ENCODE results near the gene RXFP4. TPM values are rescaled to one million over a fixed set of nuclear protein-coding genes. Genes with fewer than 3 reads are reported as not detected.

The RXFP4 gene
- total RNA-seq, 2 donors from 2014 or later, result not detected

DNA sequence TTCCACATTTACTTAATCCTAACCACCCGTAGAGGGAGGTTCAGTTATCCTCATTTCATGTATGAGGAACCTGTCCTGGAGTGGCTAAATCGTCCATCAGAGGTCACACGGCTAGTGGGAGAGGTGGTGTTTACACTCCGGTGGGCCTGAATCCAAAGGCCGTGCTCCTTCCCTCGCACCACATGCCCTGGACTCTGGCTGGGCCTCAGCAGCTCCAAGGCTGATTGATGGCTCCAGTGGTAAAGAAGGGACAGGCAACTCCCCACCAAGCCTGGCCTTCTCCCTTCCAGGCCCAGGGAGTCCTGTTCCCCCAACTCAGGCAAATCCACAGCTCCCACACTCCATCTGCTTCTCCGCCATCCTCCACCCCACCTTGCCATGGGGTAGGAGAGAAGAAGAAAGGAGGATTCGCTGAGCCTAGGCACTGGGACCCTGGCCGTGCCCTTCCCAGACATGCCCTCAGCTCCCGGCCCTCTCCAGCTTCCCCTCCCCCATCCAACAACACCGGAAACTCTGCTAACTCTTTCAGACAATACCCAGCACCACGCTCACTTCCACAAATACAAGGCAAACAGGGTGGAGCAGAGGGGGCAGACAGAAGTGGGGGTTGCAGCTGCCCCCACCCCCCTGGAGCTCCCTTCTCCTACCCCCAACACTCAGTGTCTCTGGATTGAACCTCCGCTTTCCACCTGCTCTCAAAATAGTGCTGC, 26.1 kb downstream of the RXFP4 start:
- Histone ChIP-seq H3K9me3 (no peaks in the 10 kb centered on the region), H3K27me3 (replicated peaks; ENCODE audit: insufficient read depth) (no peaks in the 10 kb centered on the region), H3K27ac (peak overlapping the region; percentile 66 to 75), H3K4me1 (ENCODE audit: control insufficient read depth in 1 of 2, low read depth in 2 of 2) (peaks cover 55 to 70% of the 10 kb centered on the region in 2 donors), H3K36me3 (peaks cover 56% of the 10 kb centered on the region), H3K4me3 (peak overlapping the region; percentile 2)
- ATAC-seq (ENCODE audit: insufficient number of reproducible peaks, low FRiP score, low read depth) (no peak), DNase-seq (ENCODE audit: low spot score) (no peak)
- TF ChIP-seq CTCF (IDR thresholded peaks at IDR 0.05), result no peak

DNA sequence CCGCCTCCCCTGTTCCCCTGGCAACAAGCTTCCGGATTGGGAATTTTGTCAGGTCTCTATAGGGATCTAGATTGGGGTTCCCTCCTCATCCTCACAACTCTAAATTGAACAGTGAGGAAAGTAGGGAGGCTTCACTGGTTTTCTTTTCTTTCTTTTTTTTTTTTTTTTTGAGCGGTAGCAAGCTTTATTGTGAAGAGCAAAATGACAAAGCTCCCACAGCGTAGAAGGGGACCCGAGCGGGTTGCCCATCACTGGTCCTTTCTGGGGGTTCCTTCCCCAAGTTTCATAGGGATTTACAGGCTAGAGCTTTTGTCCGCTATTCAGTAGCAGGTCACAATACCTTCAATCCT, 26.6 kb downstream of the RXFP4 start:
- H3K36me3 ChIP-seq, result peaks cover 50% of the 10 kb centered on the region
- no peaks in the 10 kb centered on the region for H3K9me3 ChIP-seq
- no peak for TF ChIP-seq CTCF (IDR thresholded peaks at IDR 0.05)
- ATAC-seq (ENCODE audit: insufficient number of reproducible peaks, low FRiP score, low read depth), result no peak
- DNase-seq (ENCODE audit: low spot score), result no peak
- peak overlapping the region; percentile 66 to 75 for H3K27ac ChIP-seq
- peaks cover 50 to 70% of the 10 kb centered on the region in 2 donors for H3K4me1 ChIP-seq (ENCODE audit: control insufficient read depth in 1 of 2, low read depth in 2 of 2)
- H3K27me3 ChIP-seq (replicated peaks; ENCODE audit: insufficient read depth), result no peaks in the 10 kb centered on the region
- H3K4me3 ChIP-seq, result peak overlapping the region; percentile 2

- ATAC-seq (ENCODE audit: insufficient number of reproducible peaks, low FRiP score, low read depth), result no peak
- Histone ChIP-seq H3K36me3 (peaks cover 47% of the 10 kb centered on the region), H3K4me3 (no peak overlapping the region), H3K27me3 (replicated peaks; ENCODE audit: insufficient read depth) (no peaks in the 10 kb centered on the region), H3K4me1 (ENCODE audit: control insufficient read depth in 1 of 2, low read depth in 2 of 2) (peaks cover 55 to 70% of the 10 kb centered on the region in 2 donors), H3K9me3 (no peaks in the 10 kb centered on the region), H3K27ac (peak overlapping the region; percentile 66 to 75)
- DNase-seq (ENCODE audit: low spot score), result no peak
- no peak for TF ChIP-seq CTCF (IDR thresholded peaks at IDR 0.05)
Observed at GRCh38 chr1:155968670-155969069, 27.2 kb downstream of the RXFP4 start.

- no peaks in the 10 kb centered on the region for H3K9me3 ChIP-seq
- no peaks in the 10 kb centered on the region for H3K27me3 ChIP-seq (replicated peaks; ENCODE audit: insufficient read depth)
- ATAC-seq (ENCODE audit: insufficient number of reproducible peaks, low FRiP score, low read depth) (no peak), DNase-seq (ENCODE audit: low spot score) (no peak)
- peak overlapping the region; percentile 66 to 75 for H3K27ac ChIP-seq
- peaks cover 61 to 76% of the 10 kb centered on the region in 2 donors for H3K4me1 ChIP-seq (ENCODE audit: control insufficient read depth in 1 of 2, low read depth in 2 of 2)
- H3K4me3 ChIP-seq, result no peak overlapping the region
- H3K36me3 ChIP-seq, result peaks cover 44% of the 10 kb centered on the region
- TF ChIP-seq CTCF (IDR thresholded peaks at IDR 0.05), result no peak
Observed at GRCh38 chr1:155969377-155969791, 27.9 kb downstream of the RXFP4 start.

GRCh38 chr1:155970531-155971167, 29.2 kb downstream of the RXFP4 start:
- TF ChIP-seq CTCF (IDR thresholded peaks at IDR 0.05), result no peak
- Histone ChIP-seq H3K27ac (peak overlapping the region; percentile 66 to 75), H3K4me1 (ENCODE audit: control insufficient read depth in 1 of 2, low read depth in 2 of 2) (peaks cover 74 to 89% of the 10 kb centered on the region in 2 donors), H3K27me3 (replicated peaks; ENCODE audit: insufficient read depth) (no peaks in the 10 kb centered on the region), H3K36me3 (peaks cover 34% of the 10 kb centered on the region), H3K4me3 (peak overlapping the region; percentile 40), H3K9me3 (no peaks in the 10 kb centered on the region)
- ATAC-seq (ENCODE audit: insufficient number of reproducible peaks, low FRiP score, low read depth) (peak; percentile 21), DNase-seq (ENCODE audit: low spot score) (peak; percentile 68)

Measured in thoracic aorta (tissue), 2 donors.